ENCODE measurements around the gene SUPT4H1.
A peak's percentile ranks its signal among the peaks of the same experiment; 100 is the strongest.

SUPT4H1 gene

DNA sequence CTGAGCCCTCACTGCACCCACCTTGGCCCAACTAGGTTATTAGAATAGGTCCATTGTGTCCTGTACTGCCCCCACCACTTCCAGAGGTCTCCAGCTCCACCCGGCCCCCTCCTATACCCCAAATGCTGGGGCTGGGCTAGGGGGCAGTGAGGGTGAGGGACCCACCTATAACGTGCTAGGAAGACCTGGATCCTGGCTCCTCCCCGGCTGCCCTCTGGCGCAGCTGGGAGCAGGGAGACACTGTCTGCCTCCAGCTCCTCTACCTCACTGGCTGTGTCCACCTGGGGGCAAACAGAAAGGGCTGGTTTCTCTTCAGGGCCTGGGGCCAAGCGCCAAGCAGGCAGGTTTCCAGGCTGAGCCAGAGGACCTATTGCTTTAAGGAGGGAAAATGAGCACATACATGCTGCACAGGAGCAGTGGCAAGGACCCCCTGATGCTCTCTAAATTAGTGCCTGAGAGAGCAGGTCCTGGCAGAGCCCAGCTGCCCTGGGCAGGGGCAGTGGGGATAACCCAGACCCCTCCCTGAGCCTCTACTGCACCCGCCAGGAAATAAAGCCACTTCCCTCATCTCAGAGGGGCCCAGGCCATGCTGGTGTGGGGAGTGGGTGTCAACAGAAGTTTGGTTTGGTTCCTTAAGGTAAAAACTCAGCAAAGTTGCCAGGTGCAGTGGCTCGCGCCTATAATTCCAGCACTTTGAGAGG, 35.6 kb downstream of the SUPT4H1 start:
- DNase-seq = peak in 1 of 2 donors; percentile 0

GRCh38 chr17:58315750-58316149, 36.3 kb downstream of the SUPT4H1 start:
- DNase-seq = no peak

GRCh38 chr17:58315281-58315711, 36.7 kb downstream of the SUPT4H1 start:
- DNase-seq = no peak

DNA sequence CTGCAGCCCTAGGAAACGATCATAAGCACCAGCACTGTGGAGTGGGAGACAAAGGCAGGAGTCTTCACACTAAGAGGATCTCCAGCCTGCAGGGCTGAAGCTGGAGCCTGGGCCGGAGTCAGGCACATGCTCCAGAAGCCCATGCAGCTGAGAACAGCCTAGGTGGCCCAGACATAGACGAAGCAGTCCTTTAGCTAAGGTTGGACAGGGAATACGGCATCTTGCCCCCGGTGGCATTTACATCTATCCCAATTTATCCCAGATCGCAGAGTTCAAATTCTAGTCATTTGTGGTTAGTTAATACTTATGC, 37.3 kb downstream of the SUPT4H1 start:
- no peak for DNase-seq

DNA sequence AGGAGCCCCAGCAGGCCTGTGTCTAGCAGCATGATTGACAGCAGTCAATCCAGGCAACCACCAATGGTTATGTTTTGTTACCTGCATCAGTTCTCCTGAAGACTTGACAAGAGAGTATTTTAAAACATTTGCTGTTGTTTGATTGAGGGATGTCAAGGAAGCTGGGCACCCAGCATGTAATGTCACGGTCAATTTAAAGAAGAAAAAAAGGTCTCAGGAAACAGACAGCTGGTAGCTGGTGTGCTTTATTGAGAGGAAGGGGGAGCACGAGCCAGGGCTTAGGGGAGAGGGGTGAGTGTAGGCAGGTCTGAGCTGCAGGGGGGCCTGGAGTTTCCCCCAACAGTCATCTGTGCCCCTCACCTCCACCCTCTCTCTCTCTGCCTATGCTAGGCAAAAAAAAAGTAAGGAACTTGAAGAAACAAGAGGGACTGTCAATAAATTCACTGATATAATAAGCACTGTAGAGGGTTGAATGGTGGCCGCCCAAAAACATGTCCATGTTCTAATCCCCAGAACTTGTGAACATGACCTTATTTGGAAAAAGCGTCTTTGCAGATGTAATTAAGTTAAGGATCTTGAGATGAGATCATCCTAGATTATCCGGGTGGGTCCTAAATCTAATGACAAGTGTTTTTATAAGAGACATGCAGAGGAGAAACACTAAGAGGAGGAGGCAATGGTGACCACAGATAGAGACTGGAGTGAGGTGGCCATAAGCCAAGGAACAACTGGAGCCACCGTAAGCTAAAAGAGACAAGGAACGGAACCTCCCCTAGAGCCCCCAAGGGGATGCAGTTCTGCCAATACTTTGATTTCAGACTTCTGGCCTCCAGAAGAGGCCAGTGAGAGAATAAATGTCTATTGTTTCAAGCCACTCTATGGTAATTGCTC, 37.9 kb downstream of the SUPT4H1 start:
- DNase-seq = no peak

- no peak for DNase-seq
Observed at GRCh38 chr17:58312829-58313228, 39.2 kb downstream of the SUPT4H1 start.

GRCh38 chr17:58312021-58312630, 39.9 kb downstream of the SUPT4H1 start:
- DNase-seq = no peak

DNA sequence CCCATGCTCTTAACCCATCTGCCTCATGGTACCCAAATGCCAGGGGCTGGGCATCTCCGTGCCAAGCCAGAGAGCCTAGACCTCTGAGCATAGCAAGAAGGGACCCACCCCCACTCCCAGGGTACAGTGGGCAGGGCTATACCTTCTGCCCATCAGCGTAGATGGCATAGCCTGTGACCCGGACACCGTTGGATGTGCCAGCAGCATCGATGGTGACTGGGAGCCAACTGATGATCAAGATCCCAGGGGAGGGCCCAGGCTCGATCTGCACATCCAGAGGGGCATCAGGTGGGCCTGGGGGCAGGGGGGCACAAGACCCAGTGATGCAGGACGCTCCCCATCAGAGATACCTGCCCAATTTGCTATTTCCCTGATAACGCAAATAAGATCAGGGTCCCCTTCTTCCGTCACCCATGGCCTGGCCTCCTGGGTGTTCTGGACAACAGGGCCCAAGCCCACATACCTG, 40.5 kb downstream of the SUPT4H1 start:
- no peak for DNase-seq

DNA sequence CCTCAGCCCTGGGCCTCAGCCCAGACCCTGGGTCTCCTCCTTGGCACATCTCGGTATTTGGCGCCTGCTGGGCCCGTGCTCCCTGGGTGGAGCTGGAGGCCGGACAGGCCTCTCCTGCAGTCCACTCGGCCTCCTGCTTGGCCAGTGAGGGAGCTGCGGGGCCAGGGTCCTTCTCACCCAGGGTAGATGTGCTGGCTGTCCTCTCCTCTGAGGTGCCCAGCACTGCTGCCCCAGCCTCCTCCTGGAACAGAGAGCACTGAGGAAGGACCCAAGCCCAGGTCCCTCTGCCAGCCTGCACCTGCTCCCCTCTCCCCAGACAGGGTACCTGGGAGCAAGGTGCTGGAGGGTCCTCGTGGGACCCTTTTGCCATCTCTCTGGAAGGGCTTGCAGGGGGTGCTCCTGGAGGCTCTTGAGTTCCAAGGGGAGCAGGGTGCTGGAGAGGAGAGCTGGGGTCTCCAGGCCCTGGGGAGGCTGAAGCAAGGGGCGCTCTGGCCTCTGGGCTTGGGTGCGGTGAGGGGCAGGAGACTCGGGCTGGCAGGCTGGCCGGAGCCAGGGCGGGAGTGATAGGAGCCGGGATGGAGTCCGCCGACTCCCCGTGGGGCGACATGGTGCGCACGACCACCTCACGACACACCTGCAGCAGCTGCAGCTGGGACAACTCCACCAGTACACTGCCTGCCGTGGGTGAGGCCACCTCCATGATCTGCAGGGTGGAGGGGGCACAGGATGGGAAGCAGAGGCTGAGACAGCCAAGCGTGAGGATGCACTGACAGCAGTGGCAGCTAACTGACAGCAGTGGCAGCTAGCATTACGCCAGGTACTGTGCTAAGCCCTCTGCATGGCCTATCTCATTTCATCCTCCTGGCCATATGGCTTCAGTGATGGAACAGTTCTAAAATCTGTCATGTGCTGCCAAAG, 41.2 kb downstream of the SUPT4H1 start:
- no peak for DNase-seq

GRCh38 chr17:58309918-58310259, 42.1 kb downstream of the SUPT4H1 start:
- DNase-seq = no peak

- no peak for DNase-seq
Observed at GRCh38 chr17:58308985-58309917, 42.8 kb downstream of the SUPT4H1 start.

DNA sequence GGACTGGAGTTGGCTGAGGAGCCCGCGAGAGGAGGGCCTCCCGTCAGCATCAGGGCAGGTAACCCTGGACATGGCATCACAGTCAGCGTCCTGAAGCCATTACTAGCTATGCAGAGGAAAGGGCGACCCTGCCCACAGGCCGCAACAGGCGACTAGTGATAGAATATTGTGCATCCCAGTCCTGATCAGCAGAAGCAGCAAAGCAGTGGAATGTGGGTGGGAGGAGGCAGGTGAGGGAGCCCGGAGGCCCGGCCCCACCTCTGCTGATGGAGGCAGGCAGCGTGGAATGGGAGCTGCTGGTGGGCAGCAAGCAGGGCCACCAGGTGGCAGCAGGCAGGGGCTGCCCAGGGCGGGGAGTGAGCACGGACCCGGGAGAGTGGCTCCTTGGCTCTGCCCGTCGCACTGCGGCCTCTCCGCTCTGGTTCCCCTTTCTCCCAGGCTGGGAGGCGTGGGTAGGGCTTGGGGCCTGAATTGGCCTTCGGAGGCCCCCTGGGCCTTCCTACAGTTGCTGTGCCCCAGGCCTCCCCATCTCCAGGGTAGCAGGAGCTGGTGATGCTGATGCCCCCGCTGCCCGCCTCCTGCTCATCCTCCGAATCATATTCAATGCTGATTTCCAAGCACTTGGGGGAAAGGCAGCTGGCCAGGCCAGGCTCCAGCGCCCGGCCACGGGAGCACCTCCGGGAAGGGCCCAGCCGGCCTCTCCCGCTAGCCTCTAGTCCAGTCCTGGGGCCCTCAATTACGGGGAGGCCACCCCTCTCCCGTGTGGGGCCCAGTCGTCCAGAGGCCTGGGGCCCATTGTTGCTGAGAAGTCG, 43.6 kb downstream of the SUPT4H1 start:
- DNase-seq = no peak

DNA sequence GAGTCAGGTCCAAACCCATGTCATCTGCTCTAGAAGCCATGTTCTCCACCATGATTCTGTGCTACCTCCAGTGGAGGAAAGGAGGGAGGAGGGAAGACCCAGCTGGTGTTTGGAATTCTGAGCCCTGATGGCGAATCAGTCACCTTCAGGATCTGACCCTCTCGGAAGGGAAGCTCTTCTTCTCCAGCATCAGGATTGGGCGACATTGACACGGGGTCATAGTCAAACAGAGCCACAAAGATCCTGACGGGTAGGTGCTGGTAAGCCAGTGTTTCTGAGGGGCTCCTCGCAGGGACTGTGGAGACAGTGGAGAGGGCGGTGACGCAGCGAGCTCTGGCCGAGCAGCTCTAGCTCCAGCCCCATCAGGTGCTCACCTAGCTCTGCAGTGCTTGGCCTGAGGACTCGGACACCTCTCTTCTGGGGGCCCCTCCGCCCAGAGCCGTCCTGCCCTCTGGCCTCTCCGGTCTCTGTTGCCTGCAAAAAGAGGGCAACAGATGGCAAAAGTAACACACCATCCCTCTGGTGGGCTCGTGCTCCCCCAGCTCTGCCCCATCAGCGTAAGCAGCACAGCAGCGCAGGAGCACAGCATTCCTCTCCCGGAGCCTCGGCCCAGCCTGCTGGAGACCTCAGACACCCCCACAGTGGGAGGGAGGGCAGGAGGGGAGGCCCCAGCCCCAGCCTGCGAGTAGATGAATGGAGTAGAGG, 44.4 kb downstream of the SUPT4H1 start:
- DNase-seq = no peak

DNA sequence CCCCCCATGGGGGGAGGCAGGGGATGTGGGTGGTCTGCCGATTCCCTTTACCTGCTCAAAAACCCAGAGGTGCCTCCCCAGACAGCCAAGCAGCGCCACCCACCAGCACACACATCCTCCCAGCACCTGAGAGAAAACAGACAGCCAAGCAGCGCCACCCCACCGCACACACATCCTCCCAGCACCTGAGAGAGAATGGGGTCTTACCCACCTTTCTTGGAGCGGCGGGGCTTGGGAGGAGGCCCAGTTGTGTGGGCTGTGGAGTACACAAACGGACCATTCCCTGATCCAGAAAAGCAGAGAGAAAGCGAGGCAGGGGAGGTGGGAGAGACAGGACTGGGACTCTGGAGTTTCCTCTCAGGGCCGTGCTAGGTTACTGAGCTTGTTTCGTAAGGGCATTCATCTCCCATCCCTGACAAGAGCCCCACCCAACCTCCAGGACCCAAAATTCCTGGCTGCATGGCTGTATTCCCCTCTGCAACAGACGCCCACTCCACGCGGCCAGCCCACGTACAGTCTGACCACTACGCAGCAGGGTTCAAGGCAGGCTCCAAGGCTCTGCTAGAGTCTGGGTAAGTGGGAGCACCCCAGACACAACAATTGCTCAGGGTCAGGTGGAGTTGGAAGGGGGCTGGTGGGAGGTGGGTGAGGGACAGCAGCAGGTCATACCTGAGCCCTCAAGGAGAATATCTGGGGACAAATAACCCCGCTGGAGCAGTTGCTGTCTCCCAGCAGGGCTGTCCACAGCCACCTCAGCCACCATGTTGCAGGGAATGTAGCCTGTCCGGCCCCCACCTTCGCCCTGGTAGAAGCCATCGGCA, 45.7 kb downstream of the SUPT4H1 start:
- DNase-seq = no peak

- no peak for DNase-seq
Observed at GRCh38 chr17:58305626-58306025, 46.4 kb downstream of the SUPT4H1 start.

- DNase-seq = no peak
Observed at GRCh38 chr17:58304750-58305486, 47.1 kb downstream of the SUPT4H1 start.

DNA sequence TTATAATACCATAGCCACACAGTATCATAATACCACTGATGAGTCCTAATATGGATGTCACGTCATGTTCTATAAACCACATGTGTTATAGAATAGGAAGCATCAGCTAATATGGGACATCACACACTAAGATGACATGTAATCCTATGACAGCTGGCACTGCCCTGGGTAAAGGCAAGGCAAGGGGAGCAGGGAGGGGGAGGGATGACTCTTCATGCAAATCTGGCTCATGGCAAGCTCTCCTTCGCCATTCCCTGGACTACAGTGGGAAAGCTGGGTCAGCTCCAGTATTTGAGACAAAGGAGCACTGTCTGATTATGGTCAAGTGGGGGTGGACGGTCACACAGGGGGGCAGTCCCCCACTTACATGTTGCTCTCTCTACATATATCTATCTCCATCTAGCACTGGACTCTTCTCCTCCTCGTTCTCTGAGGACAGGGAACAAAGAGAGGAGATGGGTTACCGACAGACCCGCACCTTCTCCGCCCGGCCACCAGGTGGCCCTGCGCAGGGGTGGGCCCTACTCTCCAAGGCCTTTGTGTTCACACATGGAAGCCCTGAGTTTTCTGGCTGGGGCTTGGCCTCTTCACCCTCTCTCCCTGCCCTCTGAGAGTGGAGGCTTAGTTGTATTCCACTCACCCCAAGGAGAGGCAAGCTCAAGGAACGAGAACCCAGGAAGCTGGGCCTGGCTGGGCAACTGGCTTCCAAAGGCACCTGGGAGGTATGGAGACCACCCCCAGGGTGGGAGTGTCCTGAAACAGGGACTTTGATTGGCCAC, 47.8 kb downstream of the SUPT4H1 start:
- peak; percentile 48 to 59 for DNase-seq

All from activated CD4-positive, alpha-beta T cell treated with anti-CD3 and anti-CD28 coated beads for 4 hours (primary cell).